Skeletal muscle tissue (tissue), 4 donors: Measurements from ENCODE around the gene CNPPD1. TPM values are rescaled to one million over a fixed set of nuclear protein-coding genes. Genes with fewer than 3 reads are reported as not detected.
A peak's percentile ranks its signal among the peaks of the same experiment; 100 is the strongest.

Source experiments
- H3K27ac ChIP-seq: one replicate; pipeline ENCODE4 v1.7.0; 2013; ENCODE audit warnings: mild to moderate bottlenecking, low read depth, low read length, inconsistent platforms
- H3K27me3 ChIP-seq, 3 donors: one replicate each; pipeline ENCODE4 v1.7.0; 2013; ENCODE audit warnings: low read length in 3 of 3; ENCODE audit not compliant: control insufficient read depth in 3 of 3, insufficient read depth in 3 of 3
- H3K36me3 ChIP-seq, 3 donors: one replicate each; pipeline ENCODE4 v1.7.0; 2013; ENCODE audit warnings: low read length in 3 of 3; ENCODE audit not compliant: control insufficient read depth in 3 of 3, insufficient read depth in 3 of 3
- H3K4me1 ChIP-seq, 3 donors: one replicate each; pipeline ENCODE4 v1.7.0; 2013; ENCODE audit warnings: low read length in 3 of 3, mild to moderate bottlenecking in 3 of 3; ENCODE audit not compliant: control insufficient read depth in 3 of 3, insufficient read depth in 3 of 3
- H3K4me3 ChIP-seq, 3 donors: one replicate each; pipeline ENCODE4 v1.7.0; 2013; ENCODE audit warnings: low read length in 3 of 3
- H3K9ac ChIP-seq, 3 donors: one replicate each; pipeline ENCODE4 v1.7.0; 2013; ENCODE audit warnings: low read length in 3 of 3, mild to moderate bottlenecking in 3 of 3, moderate library complexity in 2 of 3, low read depth in 1 of 3
- H3K9me3 ChIP-seq, 3 donors: one replicate each; pipeline ENCODE4 v1.7.0; 2013; ENCODE audit warnings: low read length in 3 of 3; ENCODE audit not compliant: control insufficient read depth in 3 of 3
- total RNA-seq: library from RNA; depleted of rRNA; stranded (reverse); fragments of >200 nt; gene quantifications from one replicate; pipeline ENCODE4 v1.2.3, GENCODE V29; 2014
- donor health status: Osteomylitis.

CNPPD1 gene
- total RNA-seq, 1 donor from 2014 or later: 27.1 TPM

GRCh38 chr2:219172231-219173154 lies 4.2 kb downstream of the CNPPD1 start:
- Histone ChIP-seq H3K4me3 (no peak overlapping the region), H3K4me1 (peaks cover 19 to 26% (median 24%) of the 10 kb centered on the region in 3 donors), H3K36me3 (peaks cover 26 to 33% (median 29%) of the 10 kb centered on the region in 3 donors), H3K27me3 (no peaks in the 10 kb centered on the region), H3K9ac (no peak overlapping the region), H3K27ac (no peak overlapping the region), H3K9me3 (no peaks in the 10 kb centered on the region)

- Histone ChIP-seq H3K36me3 (peaks cover 26 to 33% (median 29%) of the 10 kb centered on the region in 3 donors), H3K9me3 (no peaks in the 10 kb centered on the region), H3K27me3 (no peaks in the 10 kb centered on the region), H3K4me1 (peaks cover 15 to 21% (median 20%) of the 10 kb centered on the region in 3 donors), H3K27ac (peak overlapping the region; percentile 72), H3K9ac (peak overlapping the region in 1 of 3 donors; percentile 66), H3K4me3 (no peak overlapping the region)
Observed at GRCh38 chr2:219171231-219171651, 5.5 kb downstream of the CNPPD1 start.

- Histone ChIP-seq H3K27ac (no peak within 1 kb of the TSS), H3K9ac (peak within 1 kb of the TSS in 2 of 3 donors; percentile 8), H3K27me3 (no peaks in the 10 kb centered on the region), H3K36me3 (peaks cover 26 to 29% (median 29%) of the 10 kb centered on the region in 3 donors), H3K9me3 (no peaks in the 10 kb centered on the region), H3K4me3 (no peak within 1 kb of the TSS), H3K4me1 (peaks cover 6 to 11% (median 11%) of the 10 kb centered on the region in 3 donors)
Observed at GRCh38 chr2:219169930-219170654, 6.6 kb downstream of the CNPPD1 start, which contains the start of gene SLC23A3. Gene SLC23A3, minus strand, starts transcription at chr2:219170029. Its CDS starts 45 bp downstream, at chr2:219169984.

- no peaks in the 10 kb centered on the region for H3K9me3 ChIP-seq
- peaks cover 6 to 11% (median 6%) of the 10 kb centered on the region in 3 donors for H3K4me1 ChIP-seq
- no peak overlapping the region for H3K27ac ChIP-seq
- peaks cover 15 to 18% (median 18%) of the 10 kb centered on the region in 3 donors for H3K36me3 ChIP-seq
- no peak overlapping the region for H3K4me3 ChIP-seq
- peak overlapping the region in 1 of 3 donors; percentile 8 for H3K9ac ChIP-seq
- H3K27me3 ChIP-seq: no peaks in the 10 kb centered on the region
Observed at GRCh38 chr2:219168932-219169331, 7.8 kb downstream of the CNPPD1 start.

- Histone ChIP-seq H3K27me3 (no peaks in the 10 kb centered on the region), H3K4me3 (no peak overlapping the region), H3K9ac (no peak overlapping the region), H3K27ac (no peak overlapping the region), H3K9me3 (no peaks in the 10 kb centered on the region), H3K4me1 (peaks cover 6 to 11% (median 6%) of the 10 kb centered on the region in 3 donors), H3K36me3 (peaks cover 10 to 15% (median 14%) of the 10 kb centered on the region in 3 donors)
Observed at GRCh38 chr2:219168526-219168925, 8.2 kb downstream of the CNPPD1 start.

GRCh38 chr2:219167997-219168396 lies 8.7 kb downstream of the CNPPD1 start:
- peaks cover 6 to 11% (median 6%) of the 10 kb centered on the region in 3 donors for H3K4me1 ChIP-seq
- H3K27me3 ChIP-seq: no peaks in the 10 kb centered on the region

GRCh38 chr2:219165058-219165911 lies 11.4 kb downstream of the CNPPD1 start:
- Histone ChIP-seq H3K27ac (no peak overlapping the region), H3K9ac (peak overlapping the region in 1 of 3 donors; percentile 16), H3K27me3 (no peaks in the 10 kb centered on the region)

More at GRCh38 chr2:219167997-219168396, 8.7 kb downstream of the CNPPD1 start:
- Histone ChIP-seq H3K9me3 (no peaks in the 10 kb centered on the region), H3K4me3 (no peak overlapping the region), H3K27ac (no peak overlapping the region), H3K9ac (no peak overlapping the region), H3K36me3 (peaks cover 6 to 10% (median 9%) of the 10 kb centered on the region in 3 donors)

GRCh38 chr2:219163156-219163555 lies 13.6 kb downstream of the CNPPD1 start:
- Histone ChIP-seq H3K9me3 (no peaks in the 10 kb centered on the region), H3K9ac (no peak overlapping the region), H3K4me3 (no peak overlapping the region), H3K4me1 (peaks cover 10 to 12% (median 12%) of the 10 kb centered on the region in 3 donors), H3K36me3 (peaks cover 0 to under 1% (median 0%) of the 10 kb centered on the region in 3 donors), H3K27ac (no peak overlapping the region), H3K27me3 (no peaks in the 10 kb centered on the region)

More at GRCh38 chr2:219165058-219165911, 11.4 kb downstream of the CNPPD1 start:
- Histone ChIP-seq H3K4me1 (peaks cover 5 to 7% (median 6%) of the 10 kb centered on the region in 3 donors), H3K36me3 (no peaks in the 10 kb centered on the region), H3K4me3 (no peak overlapping the region), H3K9me3 (no peaks in the 10 kb centered on the region)

GRCh38 chr2:219161097-219161496 lies 15.6 kb downstream of the CNPPD1 start:
- Histone ChIP-seq H3K4me3 (peak overlapping the region; percentile 73 to 96 (median 94)), H3K4me1 (peaks cover 10 to 12% (median 12%) of the 10 kb centered on the region in 3 donors), H3K27me3 (no peaks in the 10 kb centered on the region), H3K9ac (peak overlapping the region in 1 of 3 donors; percentile 89), H3K9me3 (no peaks in the 10 kb centered on the region), H3K27ac (peak overlapping the region; percentile 60), H3K36me3 (peaks cover 6 to 18% (median 17%) of the 10 kb centered on the region in 3 donors)
